Upper lobe of left lung (tissue), 4 donors: ENCODE measurements around the gene NSUN2.
"Not testable (repeated sequence)": the region's sequence is repeated elsewhere in the genome, so short reads cannot be mapped to it uniquely, and the experiment has no call there.

Experiments used
- POLR2A ChIP-seq, 4 donors: fragments of 450-650 bp; IDR thresholded peaks; one replicate each; pipeline ENCODE4 v1.5.1; 2016 to 2017; ENCODE audit warnings: antibody characterized with exemption in 4 of 4, mild to moderate bottlenecking in 2 of 4
- POLR2AphosphoS5 ChIP-seq, 2 donors: sonication (generic); formaldehyde crosslinking; IDR thresholded peaks; one replicate each; pipeline ENCODE4 v1.5.1; 2017; ENCODE audit warnings: antibody characterized with exemption in 2 of 2

GRCh38 chr5:6571607-6572006, 61.2 kb downstream of the NSUN2 start:
- TF ChIP-seq POLR2A, POLR2AphosphoS5 (IDR thresholded peaks at IDR 0.05): not testable (repeated sequence)
